Testis (tissue), 2 donors: ENCODE results near the gene TBC1D1.

Experiments used
- POLR2A ChIP-seq: fragments of 450-650 bp; IDR thresholded peaks from one replicate; pipeline ENCODE4 v1.6.1; 2017; ENCODE audit warnings: antibody characterized with exemption, mild to moderate bottlenecking, moderate library complexity
- TF ChIP-seq, protein P1 (sequence below), 3 experiments: fragments of 450-650 bp in 2 of 3; fragments of 200-600 bp in 1 of 3; sonication (generic) in 1 of 3; IDR thresholded peaks; one replicate each; pipeline ENCODE4 v1.5.1; 2016 to 2019; ENCODE audit warnings: antibody characterized with exemption in 3 of 3, mild to moderate bottlenecking in 2 of 3, moderate library complexity in 1 of 3

- TF ChIP-seq, protein P1, sequence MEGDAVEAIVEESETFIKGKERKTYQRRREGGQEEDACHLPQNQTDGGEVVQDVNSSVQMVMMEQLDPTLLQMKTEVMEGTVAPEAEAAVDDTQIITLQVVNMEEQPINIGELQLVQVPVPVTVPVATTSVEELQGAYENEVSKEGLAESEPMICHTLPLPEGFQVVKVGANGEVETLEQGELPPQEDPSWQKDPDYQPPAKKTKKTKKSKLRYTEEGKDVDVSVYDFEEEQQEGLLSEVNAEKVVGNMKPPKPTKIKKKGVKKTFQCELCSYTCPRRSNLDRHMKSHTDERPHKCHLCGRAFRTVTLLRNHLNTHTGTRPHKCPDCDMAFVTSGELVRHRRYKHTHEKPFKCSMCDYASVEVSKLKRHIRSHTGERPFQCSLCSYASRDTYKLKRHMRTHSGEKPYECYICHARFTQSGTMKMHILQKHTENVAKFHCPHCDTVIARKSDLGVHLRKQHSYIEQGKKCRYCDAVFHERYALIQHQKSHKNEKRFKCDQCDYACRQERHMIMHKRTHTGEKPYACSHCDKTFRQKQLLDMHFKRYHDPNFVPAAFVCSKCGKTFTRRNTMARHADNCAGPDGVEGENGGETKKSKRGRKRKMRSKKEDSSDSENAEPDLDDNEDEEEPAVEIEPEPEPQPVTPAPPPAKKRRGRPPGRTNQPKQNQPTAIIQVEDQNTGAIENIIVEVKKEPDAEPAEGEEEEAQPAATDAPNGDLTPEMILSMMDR (IDR thresholded peaks at IDR 0.05), result no peak
- no peak for TF ChIP-seq POLR2A
Measured at GRCh38 chr4:38162240-38162784, 271.4 kb downstream of the TBC1D1 start.
